Osteocyte (in vitro differentiated cells): ENCODE data around the gene PEMT. TPM values are rescaled to one million over a fixed set of nuclear protein-coding genes. Genes with fewer than 3 reads are reported as not detected.

Source experiments
- DNase-seq: peaks from one replicate; pipeline ENCODE4 v3.0.0; 2021; ENCODE audit warnings: mixed read lengths; ENCODE audit not compliant: unreplicated experiment; ENCODE audit errors: extremely low spot score
- H3K27ac Mint-ChIP-seq: one replicate; pipeline ENCODE4 v1.8.0; 2021; ENCODE audit warnings: mild to moderate bottlenecking, mixed read lengths; ENCODE audit not compliant: unreplicated experiment
- H3K27me3 Mint-ChIP-seq: one replicate; pipeline ENCODE4 v1.8.0; 2021; ENCODE audit warnings: mixed read lengths; ENCODE audit not compliant: unreplicated experiment
- H3K36me3 Mint-ChIP-seq: one replicate; pipeline ENCODE4 v1.8.0; 2021; ENCODE audit warnings: mixed read lengths; ENCODE audit not compliant: unreplicated experiment
- H3K4me1 Mint-ChIP-seq: one replicate; pipeline ENCODE4 v1.8.0; 2021; ENCODE audit warnings: mixed read lengths; ENCODE audit not compliant: unreplicated experiment
- H3K4me3 Mint-ChIP-seq: one replicate; pipeline ENCODE4 v1.8.0; 2021; ENCODE audit warnings: mild to moderate bottlenecking, moderate library complexity, mixed read lengths; ENCODE audit not compliant: unreplicated experiment
- H3K9me3 Mint-ChIP-seq: one replicate; pipeline ENCODE4 v1.8.0; 2021; ENCODE audit warnings: mixed read lengths; ENCODE audit not compliant: unreplicated experiment
- CTCF ChIP-seq: fragments of 200-600 bp; sonication (generic); IDR thresholded peaks from 2 replicates; pipeline ENCODE4 v1.5.0; 2021; ENCODE audit warnings: antibody characterized with exemption, mild to moderate bottlenecking, moderate library complexity
- total RNA-seq: library from RNA; stranded (reverse); gene quantifications from 2 replicates; pipeline ENCODE4 v1.2.1, GENCODE V29; 2021

The PEMT gene
- total RNA-seq, 1 donor from 2014 or later, result 25.6 TPM

DNA sequence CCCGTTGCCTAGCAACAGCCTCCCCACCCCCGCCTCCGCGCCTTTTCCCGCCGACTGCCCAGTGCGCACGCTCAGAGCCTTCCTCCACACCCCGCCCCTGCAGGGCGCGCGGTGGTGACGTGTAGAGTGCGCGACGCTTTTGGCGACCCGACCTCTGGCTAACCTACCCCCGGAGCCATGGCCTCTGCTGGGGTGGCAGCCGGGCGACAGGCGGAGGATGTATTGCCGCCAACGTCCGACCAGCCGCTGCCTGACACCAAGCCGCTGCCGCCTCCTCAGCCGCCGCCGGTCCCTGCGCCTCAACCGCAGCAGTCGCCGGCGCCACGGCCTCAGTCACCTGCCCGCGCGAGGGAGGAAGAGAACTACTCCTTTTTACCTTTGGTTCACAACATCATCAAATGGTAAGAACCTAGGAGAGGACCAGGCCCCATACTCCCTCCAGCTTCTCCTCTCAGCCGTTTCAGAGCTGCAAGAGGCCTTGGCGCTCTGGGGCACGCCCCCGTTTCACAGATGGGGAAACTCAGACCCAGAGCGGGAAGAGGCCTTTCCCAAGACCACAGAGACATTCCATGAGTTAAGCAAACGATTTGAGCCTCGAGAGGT is 114.5 kb downstream of the PEMT start, which contains the start of gene MED9:
TSS of gene MED9 (plus strand) at position 136 of the 603 bp plus-strand sequence. CDS start at position 178, 42 bp downstream.
- Mint-ChIP-seq H3K27me3 (peaks cover 25% of the 10 kb centered on the region), H3K4me1 (peaks cover 22% of the 10 kb centered on the region), H3K4me3 (peak within 1 kb of the TSS; percentile 93), H3K36me3 (no peaks in the 10 kb centered on the region), H3K9me3 (no peaks in the 10 kb centered on the region), H3K27ac (peak within 1 kb of the TSS; percentile 85)
- no peak for TF ChIP-seq CTCF
- DNase-seq, result peak; percentile 97

- no peaks in the 10 kb centered on the region for H3K36me3 Mint-ChIP-seq
- H3K9me3 Mint-ChIP-seq, result no peaks in the 10 kb centered on the region
- peaks cover 37% of the 10 kb centered on the region for H3K27me3 Mint-ChIP-seq
- no peak for DNase-seq
- no peak overlapping the region for H3K27ac Mint-ChIP-seq
- H3K4me3 Mint-ChIP-seq, result no peak overlapping the region
- peaks cover 20% of the 10 kb centered on the region for H3K4me1 Mint-ChIP-seq
- TF ChIP-seq CTCF, result no peak
Measured at GRCh38 chr17:17474341-17474740, 117.2 kb downstream of the PEMT start.

GRCh38 chr17:17472333-17472920 is 119.1 kb downstream of the PEMT start:
- TF ChIP-seq CTCF, result no peak
- Mint-ChIP-seq H3K27me3 (peaks cover 47% of the 10 kb centered on the region), H3K4me1 (peaks cover 6% of the 10 kb centered on the region), H3K9me3 (no peaks in the 10 kb centered on the region), H3K36me3 (no peaks in the 10 kb centered on the region), H3K27ac (no peak overlapping the region), H3K4me3 (no peak overlapping the region)
- DNase-seq, result no peak

DNA sequence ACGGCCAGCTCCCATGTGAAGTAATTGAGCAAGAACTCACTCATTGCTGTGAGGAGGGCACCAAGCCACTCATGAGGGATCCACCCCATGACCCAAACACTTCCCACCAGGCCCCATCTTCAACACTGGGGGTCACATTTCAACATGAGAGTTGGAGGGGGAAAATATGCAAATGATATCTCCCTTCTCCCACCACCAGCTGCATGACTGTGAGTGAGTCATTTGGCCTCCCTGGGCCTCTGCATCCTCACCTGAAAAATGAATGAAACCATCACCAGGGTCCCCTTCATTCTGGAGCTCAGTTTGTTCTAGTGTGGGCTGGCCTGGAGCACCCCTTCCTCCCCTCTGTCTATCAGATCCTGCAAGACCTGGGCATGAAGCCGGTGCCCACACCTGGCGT is 121.5 kb downstream of the PEMT start:
- Mint-ChIP-seq H3K27ac (no peak overlapping the region), H3K4me1 (no peaks in the 10 kb centered on the region), H3K4me3 (no peak overlapping the region), H3K36me3 (no peaks in the 10 kb centered on the region), H3K9me3 (no peaks in the 10 kb centered on the region), H3K27me3 (peaks cover 58% of the 10 kb centered on the region)
- TF ChIP-seq CTCF, result no peak
- no peak for DNase-seq

- H3K36me3 Mint-ChIP-seq, result no peaks in the 10 kb centered on the region
- no peak for TF ChIP-seq CTCF
- no peak overlapping the region for H3K27ac Mint-ChIP-seq
- DNase-seq, result no peak
- peaks cover 63% of the 10 kb centered on the region for H3K27me3 Mint-ChIP-seq
- no peaks in the 10 kb centered on the region for H3K4me1 Mint-ChIP-seq
- no peak overlapping the region for H3K4me3 Mint-ChIP-seq
- no peaks in the 10 kb centered on the region for H3K9me3 Mint-ChIP-seq
Measured at GRCh38 chr17:17469358-17469757, 122.2 kb downstream of the PEMT start.
